ENCODE measurements around the gene HACE1. TPM values are rescaled to one million over a fixed set of nuclear protein-coding genes. Genes with fewer than 3 reads are reported as not detected.
"Not testable (repeated sequence)": the region's sequence is repeated elsewhere in the genome, so short reads cannot be mapped to it uniquely, and the experiment has no call there.

Gene HACE1
- total RNA-seq, 1 donor from 2014 or later: 12.1 TPM

GRCh38 chr6:104737567-104737966 is 122.2 kb downstream of the HACE1 start:
- not testable (repeated sequence) for DNase-seq (ENCODE audit: low spot score)

GRCh38 chr6:104736545-104736944 is 123.2 kb downstream of the HACE1 start:
- no peak for DNase-seq (ENCODE audit: low spot score)

GRCh38 chr6:104730450-104730849 is 129.3 kb downstream of the HACE1 start:
- DNase-seq (ENCODE audit: low spot score): no peak

DNA sequence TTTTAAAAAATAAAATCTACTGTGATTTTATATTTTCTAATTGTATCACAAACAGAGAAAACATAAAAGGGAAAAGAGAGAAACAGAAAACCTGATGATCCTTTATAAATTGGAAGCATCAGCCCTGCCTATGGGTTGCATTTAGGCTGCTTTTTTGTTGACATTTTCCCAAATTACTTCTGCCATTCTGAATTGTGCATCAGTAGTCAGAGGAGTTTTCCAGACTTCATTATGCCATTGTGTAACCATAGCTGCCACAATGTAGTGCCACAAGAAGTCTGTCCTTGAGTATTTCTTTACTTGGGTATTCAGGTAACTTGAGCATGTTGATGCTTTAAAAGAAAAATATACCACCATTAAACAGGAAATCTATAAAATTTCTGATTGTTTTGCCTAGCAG is 130.3 kb downstream of the HACE1 start:
- no peak for DNase-seq (ENCODE audit: low spot score)

GRCh38 chr6:104728448-104728847 is 131.3 kb downstream of the HACE1 start:
- no peak for DNase-seq (ENCODE audit: low spot score)

GRCh38 chr6:104718672-104719071 is 141.0 kb downstream of the HACE1 start:
- DNase-seq (ENCODE audit: low spot score): no peak

DNA sequence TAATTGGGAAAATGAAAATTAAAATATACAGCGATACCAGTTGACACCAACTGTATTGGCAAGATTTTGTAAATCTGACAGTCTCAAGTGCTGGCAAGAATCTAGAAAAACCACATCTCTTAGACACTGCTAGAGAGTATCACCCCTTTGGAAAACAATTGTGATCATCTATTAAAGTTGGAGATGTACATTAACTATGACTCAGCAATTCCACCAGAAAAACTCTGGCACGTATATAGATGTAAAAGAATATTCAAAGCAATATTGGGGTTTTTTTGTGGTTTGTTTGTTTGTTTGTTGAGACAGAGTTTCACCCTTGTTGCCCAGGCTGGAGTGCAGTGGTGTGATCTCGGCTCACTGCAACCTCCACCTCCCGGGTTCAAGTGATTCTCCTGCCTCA is 142.9 kb downstream of the HACE1 start:
- DNase-seq (ENCODE audit: low spot score): no peak

DNA sequence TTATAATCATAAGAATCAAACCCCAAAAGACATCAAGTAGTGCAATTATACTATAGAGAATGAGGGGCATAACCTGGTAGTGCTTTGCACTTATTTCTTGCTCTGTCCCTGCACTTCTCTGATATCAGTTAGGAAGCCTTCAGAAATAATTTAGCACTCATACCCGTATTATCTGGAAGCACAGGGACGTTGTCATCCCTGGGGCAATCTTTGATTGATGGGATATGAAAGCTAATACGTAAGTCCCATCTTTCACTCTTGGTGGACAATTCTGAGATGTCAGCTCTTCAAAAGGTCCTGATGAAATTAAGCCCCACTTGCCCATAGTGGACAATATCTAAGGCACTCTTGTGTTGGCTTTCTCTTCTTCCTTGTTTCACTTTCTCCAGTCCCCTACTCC is 144.9 kb downstream of the HACE1 start:
- no peak for DNase-seq (ENCODE audit: low spot score)

GRCh38 chr6:104713982-104714381 is 145.7 kb downstream of the HACE1 start:
- DNase-seq (ENCODE audit: low spot score): no peak

- no peak for DNase-seq (ENCODE audit: low spot score)
Measured at GRCh38 chr6:104711371-104711770, 148.3 kb downstream of the HACE1 start.

DNA sequence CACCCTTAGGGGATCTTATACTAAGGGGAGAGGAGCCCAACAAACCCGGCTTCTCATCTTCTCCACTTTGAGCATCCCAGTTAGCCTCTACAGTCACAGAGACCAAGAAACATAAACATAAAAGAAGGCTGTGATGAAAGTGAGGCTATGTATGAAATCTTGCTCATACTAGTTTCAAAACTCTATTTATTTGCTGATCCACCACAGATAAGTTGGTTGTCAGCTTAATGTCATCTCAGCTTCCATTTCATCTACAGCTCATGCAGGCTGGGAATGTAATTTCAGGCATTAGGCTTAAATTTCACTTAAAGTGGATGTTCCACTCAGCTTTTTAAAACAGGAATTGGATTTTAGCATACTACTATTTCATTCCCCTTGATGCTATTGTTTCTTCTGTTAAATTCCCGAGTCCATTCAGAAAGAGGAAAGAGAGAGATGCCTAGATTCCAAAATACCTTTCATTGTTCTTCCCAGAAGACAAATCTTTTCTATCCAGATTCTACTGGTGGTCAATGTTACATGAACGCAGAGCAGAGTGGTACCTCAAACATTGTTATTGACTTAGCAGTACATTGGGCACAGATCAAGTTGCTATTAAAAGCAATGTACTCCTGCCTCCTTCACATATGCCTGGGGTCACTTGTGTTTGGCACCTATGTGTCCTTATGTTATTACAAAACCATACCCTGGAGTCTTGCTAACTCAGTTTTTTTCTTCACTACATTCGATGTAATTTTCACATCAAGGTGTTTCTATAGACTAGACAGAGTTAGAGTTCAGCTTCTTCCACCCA is 149.0 kb downstream of the HACE1 start:
- no peak for DNase-seq (ENCODE audit: low spot score)

DNA sequence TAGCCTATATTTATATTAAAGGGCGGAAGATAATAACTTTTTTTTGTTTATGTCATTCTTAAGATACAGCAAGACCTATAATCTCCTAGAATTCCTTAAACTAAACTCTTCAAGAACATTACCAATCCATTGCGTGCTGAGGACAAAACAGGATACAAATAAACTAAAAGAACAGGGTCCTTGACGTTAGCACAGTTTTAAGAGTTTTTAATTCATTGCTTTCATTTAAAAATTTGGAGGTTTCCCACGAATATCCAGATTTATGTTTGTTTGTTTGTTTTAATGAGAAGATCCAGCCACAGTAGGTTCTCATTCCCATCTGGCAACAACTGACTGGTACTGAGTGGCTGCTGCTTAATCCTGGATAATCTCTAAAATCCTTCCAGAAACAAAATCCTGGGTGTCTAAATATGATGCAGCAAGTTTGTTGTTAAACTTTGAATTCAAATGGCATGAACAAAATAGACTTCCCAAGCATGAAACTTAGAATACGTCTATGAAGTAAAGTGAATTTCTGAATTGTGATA is 153.7 kb downstream of the HACE1 start:
- DNase-seq (ENCODE audit: low spot score): no peak

GRCh38 chr6:104705095-104705707 is 154.5 kb downstream of the HACE1 start:
- DNase-seq (ENCODE audit: low spot score): no peak

DNA sequence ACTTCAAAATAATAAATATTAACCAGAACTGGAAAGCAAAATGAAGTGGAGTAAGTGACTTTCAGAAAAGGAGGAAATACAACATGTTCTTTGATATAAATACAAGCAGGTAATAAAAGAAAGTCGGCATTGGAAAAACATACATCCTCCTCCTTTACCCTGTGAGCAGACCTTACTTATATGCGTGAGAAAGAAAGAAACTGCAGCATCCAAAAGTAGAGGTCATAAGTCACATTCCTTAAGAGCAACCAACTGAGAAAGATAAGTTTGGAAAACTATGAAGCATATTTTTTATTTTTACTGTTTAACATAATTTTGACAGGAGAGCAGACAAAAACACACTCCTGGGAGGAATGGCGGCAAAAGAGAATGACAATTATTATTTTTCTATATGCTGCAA is 155.5 kb downstream of the HACE1 start:
- DNase-seq (ENCODE audit: low spot score): no peak

DNA sequence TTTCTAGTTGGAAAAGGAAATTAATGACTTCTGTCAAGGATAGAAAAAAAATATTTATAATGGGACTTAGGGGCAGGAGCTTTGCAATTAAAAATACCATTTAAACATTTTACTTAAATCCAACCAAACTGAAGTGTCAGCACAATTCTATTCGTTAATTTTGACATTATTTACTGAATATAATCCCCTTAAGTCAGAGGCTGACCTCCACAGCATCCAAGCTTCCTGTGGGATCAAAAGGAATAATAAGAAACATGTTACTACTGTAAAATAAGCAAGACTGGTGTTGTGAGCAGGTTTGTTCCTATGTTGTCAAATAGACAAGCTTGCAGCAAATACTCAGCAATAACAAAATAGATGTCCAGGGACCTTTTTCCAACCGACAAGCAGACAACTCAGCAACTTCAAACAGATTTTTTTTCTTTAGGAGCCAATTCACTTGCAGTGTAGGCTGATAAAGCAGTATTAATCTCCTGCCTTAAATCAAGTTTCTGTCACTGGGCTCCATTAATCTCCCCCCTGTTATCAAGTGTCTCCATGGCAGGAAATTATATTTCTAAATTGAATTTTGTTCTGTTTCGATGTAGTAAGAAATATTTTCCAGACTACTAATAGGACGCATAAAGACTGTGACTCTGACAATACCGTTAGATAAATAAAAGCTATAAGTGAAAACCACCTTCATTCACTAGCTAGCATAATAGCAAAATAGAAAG is 157.4 kb downstream of the HACE1 start:
- no peak for DNase-seq (ENCODE audit: low spot score)

DNA sequence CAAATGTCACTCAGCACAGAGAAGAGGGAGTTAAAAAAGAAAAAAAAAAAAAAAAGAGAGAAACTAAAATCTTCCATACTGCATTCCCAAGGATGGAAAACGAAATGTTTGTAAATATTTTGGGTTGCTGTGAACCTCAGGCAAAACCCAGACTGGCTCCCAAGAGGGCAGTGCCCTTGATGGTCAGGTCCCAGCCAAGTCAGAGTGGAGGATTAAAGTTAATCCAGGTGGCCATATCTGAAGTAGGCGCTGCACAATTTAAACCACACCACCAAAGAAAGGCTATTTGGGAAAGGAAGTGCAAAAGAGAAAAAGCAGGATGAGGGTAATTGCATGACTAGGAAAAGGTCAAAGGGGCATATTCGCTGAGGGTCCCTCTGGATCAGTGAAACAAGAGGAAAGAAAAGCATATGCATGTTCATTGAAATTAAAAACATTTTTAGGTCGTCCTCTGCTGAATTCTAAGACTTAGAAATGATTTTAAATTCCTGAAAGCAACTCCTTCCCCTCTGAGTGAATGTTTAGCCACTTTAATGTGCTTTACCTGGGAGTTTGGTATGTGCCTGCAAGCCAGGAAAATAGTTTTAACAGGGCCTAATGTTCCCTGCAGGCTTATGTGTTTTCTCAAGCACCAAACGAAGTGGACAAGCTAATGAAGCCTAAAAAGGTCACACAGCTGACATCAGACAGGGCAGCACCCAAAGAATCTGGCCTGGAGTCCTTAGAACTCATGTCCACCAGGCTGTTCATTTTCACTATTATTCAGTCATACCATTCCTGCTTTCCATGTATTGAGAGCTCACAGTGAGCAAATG is 159.1 kb downstream of the HACE1 start:
- no peak for DNase-seq (ENCODE audit: low spot score)

DNA sequence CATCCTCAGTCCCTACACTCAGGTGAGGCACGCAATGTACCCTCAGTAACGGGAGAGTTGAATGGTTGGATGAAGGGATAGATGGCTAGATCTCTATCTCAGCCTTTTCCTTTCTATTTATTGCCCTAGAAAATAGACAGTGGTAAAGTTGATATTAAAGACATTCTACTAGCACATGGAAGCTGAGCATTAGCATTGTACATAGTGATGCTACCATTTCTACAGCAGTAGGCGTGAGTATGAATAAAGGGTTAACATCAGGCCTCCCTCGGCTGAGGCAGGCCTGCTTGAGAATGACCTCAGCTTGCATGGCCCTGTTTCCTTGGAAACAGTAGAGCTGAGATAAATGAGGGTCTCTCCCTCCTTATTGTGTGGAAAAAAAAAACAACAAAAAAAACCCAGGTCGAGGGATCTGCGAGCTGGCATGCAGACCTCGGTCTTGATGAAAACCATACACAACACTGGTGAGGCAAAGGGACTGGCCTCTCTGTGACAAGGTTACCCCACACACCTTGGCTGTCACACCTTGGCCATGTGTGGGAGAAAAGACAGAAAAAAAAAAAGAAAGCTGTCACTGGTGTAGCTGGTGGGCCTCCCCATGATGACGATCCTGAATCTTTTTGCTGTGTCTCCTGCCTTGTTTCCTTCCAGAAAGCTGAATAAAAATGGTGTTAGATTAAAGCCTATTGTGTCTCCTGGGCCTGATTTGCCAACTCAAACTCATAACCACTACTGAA is 160.0 kb downstream of the HACE1 start:
- DNase-seq (ENCODE audit: low spot score): no peak

GRCh38 chr6:104698979-104699378 is 160.7 kb downstream of the HACE1 start:
- DNase-seq (ENCODE audit: low spot score): no peak

DNA sequence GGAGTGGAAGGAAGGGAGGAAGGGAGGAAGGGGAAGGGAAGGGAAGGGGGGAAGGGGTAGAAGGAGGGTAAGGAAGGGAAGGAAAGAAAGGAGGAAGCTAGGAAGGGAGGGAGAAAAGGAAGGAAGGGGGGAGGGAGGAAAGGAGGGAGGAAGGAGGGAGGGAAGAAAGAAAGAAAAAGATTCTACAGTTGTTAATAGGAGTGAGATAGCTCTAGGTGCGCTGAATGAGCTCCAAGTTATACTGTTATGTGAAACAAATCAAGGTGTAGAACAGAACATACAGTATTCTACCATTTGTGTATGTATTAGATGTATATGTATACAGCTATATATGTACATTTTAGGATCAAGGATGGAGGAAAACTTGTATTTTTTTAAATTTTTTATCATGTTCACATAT is 167.7 kb downstream of the HACE1 start:
- DNase-seq (ENCODE audit: low spot score): no peak

DNA sequence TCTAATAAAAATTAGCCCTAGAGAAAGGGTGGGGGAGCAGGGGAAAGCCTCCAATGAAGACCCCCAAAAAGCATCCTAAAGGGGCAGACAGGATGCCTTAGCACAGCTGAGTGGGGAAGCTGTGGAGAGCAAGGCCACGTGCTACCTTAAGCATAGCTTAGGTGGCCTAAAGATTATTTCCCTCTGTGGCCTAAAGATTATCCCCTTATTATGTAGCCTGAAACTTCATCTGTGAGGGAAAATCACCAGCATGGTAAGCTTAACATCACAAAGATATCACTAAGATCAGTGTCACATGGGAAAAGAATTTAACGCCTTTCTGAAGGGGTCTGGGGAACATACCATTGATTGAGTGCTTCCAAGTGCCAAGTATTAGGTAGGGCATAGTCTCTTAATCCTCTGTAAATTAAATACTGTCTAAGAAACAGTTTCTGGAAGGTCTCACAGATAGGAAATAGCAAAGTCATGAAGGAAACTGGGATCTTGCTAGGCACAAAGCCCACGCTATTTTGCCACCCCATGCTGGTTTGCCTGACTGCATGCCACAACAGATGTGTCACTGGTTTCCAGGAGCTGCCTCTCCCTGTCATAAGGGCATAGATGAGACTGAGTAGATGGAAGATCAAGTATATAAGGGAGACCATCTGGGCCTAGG is 170.0 kb downstream of the HACE1 start:
- DNase-seq (ENCODE audit: low spot score): no peak

Measured in mesenteric fat pad (tissue), 1 donor.